LNCAP (cell line): ENCODE measurements around the gene TP63.

Experiments used
- CTCF ChIP-seq: fragments of 450-650 bp; IDR thresholded peaks from 2 replicates; pipeline ENCODE4 v1.5.1; 2017; ENCODE audit warnings: mild to moderate bottlenecking

The TP63 gene

GRCh38 chr3:189687475-189687874, 56.3 kb downstream of the TP63 start:
- no peak for TF ChIP-seq CTCF

- TF ChIP-seq CTCF, result no peak
Measured at GRCh38 chr3:189688262-189688661, 57.1 kb downstream of the TP63 start.

GRCh38 chr3:189689625-189690024, 58.4 kb downstream of the TP63 start:
- TF ChIP-seq CTCF, result no peak

DNA sequence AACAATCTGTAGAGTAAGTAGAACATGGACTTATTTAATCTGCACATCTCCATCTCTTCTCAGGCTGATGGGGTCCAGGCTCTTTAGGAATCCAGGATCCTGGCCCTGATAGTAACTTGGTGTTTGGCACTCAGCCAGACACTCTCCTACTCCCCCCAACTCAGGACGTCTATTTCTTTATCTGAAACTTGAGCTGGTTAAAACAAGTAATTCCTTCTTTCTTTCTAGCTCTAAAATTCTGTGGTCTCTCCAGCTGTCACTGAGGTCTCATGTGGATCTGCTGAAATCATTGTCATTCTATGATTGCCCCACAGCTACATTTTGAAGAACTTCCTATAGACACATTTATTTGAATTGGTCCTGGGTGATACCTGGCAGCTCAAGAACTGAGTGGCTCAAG, 59.0 kb downstream of the TP63 start:
- TF ChIP-seq CTCF, result no peak

DNA sequence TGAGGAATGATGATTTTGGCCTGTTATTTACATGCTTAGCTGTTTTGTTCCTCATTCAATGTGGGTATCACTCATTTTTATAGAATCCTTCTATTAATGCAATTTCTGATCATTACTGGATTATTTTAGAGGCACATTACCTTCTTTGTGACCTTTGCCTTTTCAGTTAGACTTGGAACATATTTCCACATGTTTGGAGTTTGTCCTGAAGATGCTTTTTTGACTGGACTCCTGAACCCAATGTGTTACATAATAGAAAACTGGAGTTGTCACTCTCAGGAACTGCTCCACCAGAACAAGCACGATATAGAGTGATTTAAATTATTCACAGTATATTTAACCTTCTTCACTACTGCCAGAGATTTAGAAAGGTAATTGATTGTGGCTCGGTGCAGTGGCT, 59.5 kb downstream of the TP63 start:
- no peak for TF ChIP-seq CTCF

DNA sequence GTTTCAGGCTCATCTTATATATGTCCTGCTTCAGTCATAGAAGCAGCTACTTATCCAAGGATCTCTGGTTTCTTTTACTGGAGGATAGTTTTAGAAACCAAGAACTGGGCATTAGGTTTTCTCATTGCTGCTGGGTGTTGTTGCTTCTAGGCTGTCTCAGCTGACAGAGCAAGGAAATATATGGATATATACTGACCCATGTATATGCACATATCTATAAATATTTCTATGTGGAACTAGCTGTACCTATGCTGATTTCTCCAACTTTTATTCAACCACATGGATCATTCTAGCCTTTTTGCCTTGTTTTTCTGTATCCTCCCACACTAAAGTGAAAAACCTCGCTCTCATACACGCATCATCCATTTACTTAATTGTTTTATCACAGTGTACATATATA, 64.2 kb downstream of the TP63 start:
- no peak for TF ChIP-seq CTCF

DNA sequence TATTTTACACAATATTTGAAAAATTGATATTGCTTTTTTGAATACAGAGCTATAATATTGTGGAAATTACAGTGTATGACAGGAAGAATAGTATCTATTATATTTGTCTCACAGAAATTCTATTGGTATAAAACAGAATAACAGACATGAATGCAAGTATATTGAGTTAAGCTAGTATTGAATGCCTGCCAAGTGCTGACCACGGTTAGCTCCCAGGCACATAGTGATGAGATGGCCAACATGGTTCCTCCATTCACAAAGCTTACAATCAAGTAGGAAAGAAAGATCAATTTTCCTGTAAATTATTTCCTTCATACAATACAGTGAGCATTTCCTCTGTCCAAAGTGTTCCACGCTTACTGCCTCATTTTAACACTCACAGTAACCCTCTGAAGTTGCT, 67.6 kb downstream of the TP63 start:
- no peak for TF ChIP-seq CTCF

DNA sequence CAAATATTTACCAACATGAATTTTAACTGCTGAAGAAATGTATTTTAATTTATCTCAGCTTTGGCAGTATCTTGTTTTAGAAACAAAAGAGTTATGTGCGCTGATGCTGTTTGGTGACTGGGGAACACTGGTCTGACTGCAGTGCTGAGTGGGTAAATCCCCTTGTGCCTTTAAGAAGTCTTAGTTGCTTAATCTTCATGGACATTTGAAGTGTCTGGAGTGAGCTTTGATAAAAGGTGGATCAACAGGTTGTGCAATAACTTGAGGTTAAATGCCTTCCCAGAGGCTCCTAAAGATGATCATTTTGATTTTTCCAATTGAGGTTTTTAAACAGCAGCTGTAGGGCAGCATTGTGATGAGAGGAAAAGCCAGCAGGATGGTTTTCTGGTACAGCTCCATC, 68.7 kb downstream of the TP63 start:
- no peak for TF ChIP-seq CTCF
